ENCODE results near the gene ATP6V1C2. TPM values are rescaled to one million over a fixed set of nuclear protein-coding genes. Genes with fewer than 3 reads are reported as not detected.

The ATP6V1C2 gene
- total RNA-seq, 2 donors from 2014 or later, result 0.12 to 0.44 TPM

DNA sequence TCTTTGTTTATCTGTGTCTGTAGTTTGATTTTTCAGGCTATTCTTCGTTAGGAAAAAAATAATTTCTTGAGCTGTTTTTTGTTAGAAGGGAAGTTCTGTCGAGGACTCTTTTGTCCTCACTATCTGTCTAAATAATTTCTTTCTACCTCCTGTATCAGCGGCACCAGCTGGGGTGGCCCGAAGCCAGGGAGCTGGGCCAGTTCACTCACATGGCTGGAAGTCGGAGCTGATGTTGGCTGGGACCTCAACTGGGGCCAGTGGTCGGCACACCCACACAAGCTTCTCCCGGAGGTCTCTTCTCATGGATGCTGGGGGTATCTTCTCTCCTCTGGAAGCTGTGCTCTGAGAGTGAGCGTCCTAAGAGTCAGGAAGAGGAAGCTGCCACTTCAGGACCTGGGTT, 99.1 kb downstream of the ATP6V1C2 start:
- Histone ChIP-seq H3K27me3 (no peaks in the 10 kb centered on the region), H3K4me3 (no peak overlapping the region), H3K27ac (no peak overlapping the region), H3K36me3 (no peaks in the 10 kb centered on the region), H3K4me1 (peaks cover 0 to 11% of the 10 kb centered on the region in 2 donors), H3K9me3 (no peaks in the 10 kb centered on the region)
- DNase-seq (ENCODE audit: low spot score), result no peak
- TF ChIP-seq, protein P1, sequence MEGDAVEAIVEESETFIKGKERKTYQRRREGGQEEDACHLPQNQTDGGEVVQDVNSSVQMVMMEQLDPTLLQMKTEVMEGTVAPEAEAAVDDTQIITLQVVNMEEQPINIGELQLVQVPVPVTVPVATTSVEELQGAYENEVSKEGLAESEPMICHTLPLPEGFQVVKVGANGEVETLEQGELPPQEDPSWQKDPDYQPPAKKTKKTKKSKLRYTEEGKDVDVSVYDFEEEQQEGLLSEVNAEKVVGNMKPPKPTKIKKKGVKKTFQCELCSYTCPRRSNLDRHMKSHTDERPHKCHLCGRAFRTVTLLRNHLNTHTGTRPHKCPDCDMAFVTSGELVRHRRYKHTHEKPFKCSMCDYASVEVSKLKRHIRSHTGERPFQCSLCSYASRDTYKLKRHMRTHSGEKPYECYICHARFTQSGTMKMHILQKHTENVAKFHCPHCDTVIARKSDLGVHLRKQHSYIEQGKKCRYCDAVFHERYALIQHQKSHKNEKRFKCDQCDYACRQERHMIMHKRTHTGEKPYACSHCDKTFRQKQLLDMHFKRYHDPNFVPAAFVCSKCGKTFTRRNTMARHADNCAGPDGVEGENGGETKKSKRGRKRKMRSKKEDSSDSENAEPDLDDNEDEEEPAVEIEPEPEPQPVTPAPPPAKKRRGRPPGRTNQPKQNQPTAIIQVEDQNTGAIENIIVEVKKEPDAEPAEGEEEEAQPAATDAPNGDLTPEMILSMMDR (IDR thresholded peaks at IDR 0.05), result no peak

DNA sequence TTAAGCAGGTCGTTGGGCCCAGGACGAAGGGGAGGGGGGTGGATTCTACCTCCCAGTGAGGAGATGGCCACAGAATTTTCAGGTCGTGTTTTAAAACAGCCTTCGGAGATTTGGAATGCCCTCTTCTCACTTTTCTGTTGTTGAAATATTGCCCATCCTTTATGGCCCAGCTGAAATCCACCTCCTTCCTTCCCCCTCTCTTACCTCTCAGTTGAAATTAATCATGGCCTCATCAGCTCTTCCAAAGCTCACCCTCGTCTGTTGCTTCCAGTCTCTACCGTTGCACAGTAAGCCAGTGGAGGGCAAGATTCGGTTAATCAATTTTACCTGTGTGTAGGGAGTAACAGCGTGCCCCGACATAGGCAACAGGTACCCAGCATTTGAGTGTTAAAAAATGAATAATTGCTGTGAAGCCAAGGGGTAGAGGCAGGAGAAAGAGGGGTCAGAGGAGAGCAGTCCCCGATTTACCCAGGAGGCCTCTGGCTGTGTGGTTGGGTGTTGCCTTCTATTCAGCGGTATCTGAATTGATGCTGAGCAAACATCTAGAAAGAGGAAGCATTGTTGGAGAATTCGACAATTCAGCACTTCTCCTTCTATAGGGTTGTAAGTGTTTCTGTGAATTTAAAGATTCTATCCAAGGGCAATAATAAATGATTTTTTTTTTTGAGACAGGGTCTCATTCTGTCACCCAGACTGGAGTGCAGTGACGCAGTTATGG, 99.7 kb downstream of the ATP6V1C2 start:
- TF ChIP-seq, protein P1 (IDR thresholded peaks at IDR 0.05), result no peak
- no peak for DNase-seq (ENCODE audit: low spot score)
- Histone ChIP-seq H3K27me3 (no peaks in the 10 kb centered on the region), H3K27ac (no peak overlapping the region), H3K36me3 (no peaks in the 10 kb centered on the region), H3K9me3 (no peaks in the 10 kb centered on the region), H3K4me3 (no peak overlapping the region), H3K4me1 (peaks cover 0 to 11% of the 10 kb centered on the region in 2 donors)

DNA sequence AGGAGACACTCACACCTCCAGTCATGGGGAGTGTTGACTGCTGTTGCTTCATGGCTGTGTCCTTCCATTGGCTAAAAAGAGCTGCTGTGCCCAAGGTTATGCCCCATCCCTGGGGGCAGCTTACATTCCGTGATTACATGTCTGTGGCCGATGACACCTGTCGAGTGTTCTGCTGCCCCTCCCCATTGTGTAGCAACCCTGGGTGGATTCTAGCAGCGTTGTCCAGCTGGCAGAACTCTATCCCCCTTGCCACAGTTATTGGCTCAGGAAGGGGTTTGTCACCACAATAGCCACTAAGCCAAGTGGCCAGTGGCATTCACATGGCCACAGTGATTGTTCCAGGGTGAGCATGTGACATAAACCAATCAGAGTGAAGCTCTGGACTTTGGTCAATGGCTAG, 102.8 kb downstream of the ATP6V1C2 start:
- Histone ChIP-seq H3K4me1 (peaks cover 0 to 11% of the 10 kb centered on the region in 2 donors), H3K27me3 (no peaks in the 10 kb centered on the region), H3K27ac (no peak overlapping the region), H3K4me3 (no peak overlapping the region), H3K36me3 (no peaks in the 10 kb centered on the region), H3K9me3 (no peaks in the 10 kb centered on the region)
- DNase-seq (ENCODE audit: low spot score), result no peak
- TF ChIP-seq, protein P1 (IDR thresholded peaks at IDR 0.05), result no peak

DNA sequence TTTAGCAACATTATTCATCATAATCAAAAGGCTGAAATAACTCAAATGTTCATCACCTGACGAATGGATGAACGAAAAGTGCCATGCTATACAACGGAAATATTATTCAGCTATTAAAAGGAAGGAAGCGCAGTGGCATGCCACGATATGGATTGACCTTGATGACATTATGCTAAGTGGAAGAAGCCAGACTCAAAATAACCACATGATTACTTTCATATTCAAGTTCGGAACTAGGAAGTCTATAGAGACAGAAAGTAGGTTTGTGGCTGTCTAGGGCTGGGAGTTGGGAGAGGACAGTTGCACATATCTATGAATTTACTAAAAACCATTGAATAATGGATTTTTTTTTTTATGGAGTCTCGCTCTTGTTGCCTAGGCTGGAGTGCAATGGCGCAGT, 104.6 kb downstream of the ATP6V1C2 start:
- no peak for DNase-seq (ENCODE audit: low spot score)
- TF ChIP-seq, protein P1 (IDR thresholded peaks at IDR 0.05), result no peak
- Histone ChIP-seq H3K4me3 (no peak overlapping the region), H3K36me3 (no peaks in the 10 kb centered on the region), H3K9me3 (no peaks in the 10 kb centered on the region), H3K27ac (no peak overlapping the region), H3K4me1 (peaks cover 0 to 1% of the 10 kb centered on the region in 2 donors), H3K27me3 (no peaks in the 10 kb centered on the region)

DNA sequence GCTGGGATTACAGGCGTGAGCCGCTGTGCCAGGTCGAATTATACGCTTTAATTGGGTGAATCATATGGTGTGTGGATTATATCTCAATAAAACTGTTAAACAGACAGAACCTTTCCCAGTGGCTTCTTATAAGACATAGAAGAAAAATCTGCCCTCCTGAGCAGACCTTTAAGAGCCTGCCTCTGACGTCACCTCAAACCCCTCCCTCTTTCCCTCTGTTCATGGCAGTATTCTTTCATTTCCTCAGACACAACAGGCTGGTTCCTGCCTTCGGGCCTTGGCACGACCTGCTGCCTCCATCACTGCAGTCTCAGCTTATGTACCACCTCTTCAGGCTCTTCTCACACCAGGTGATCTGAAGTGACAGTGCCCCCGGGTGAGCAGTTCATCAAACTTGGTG, 105.2 kb downstream of the ATP6V1C2 start:
- DNase-seq (ENCODE audit: low spot score), result no peak
- Histone ChIP-seq H3K4me3 (no peak overlapping the region), H3K27ac (no peak overlapping the region), H3K27me3 (no peaks in the 10 kb centered on the region), H3K4me1 (no peaks in the 10 kb centered on the region), H3K36me3 (no peaks in the 10 kb centered on the region), H3K9me3 (no peaks in the 10 kb centered on the region)
- TF ChIP-seq, protein P1 (IDR thresholded peaks at IDR 0.05), result no peak

DNA sequence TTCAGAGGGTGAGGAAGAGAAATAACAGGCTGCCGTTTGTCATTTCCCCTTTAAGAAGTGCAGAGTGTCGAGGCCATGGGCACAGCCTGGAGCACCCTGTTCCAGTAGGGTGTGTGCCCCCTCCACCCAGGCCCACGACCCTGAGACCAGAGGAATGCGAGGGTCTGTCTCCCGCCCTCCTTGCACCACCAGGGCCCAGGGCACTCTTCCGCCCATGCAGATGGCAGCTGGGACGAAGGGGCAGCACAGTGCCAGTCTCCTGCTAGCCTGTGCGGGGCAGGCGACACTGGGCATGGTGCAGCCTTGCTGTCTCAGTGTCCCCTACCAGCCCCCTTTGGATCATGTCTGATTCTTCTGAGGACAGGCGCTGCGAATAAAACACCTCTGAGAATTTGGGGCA, 106.9 kb downstream of the ATP6V1C2 start:
- DNase-seq (ENCODE audit: low spot score), result no peak
- no peaks in the 10 kb centered on the region for H3K36me3 ChIP-seq
- TF ChIP-seq, protein P1 (IDR thresholded peaks at IDR 0.05), result no peak
- no peaks in the 10 kb centered on the region for H3K27me3 ChIP-seq
- H3K4me1 ChIP-seq, result peaks cover 0 to 9% of the 10 kb centered on the region in 2 donors
- no peaks in the 10 kb centered on the region for H3K9me3 ChIP-seq
- no peak overlapping the region for H3K4me3 ChIP-seq
- no peak overlapping the region for H3K27ac ChIP-seq
